CD4-positive, alpha-beta T cell (primary cell): ENCODE data around the gene PKD2L1. TPM values are rescaled to one million over a fixed set of nuclear protein-coding genes. Genes with fewer than 3 reads are reported as not detected.

ENCODE experiments used
- ATAC-seq: fragments of 200-7000 bp; cut with Tn5 transposase; one replicate; pipeline ENCODE4 v1.10.0; 2022; ENCODE audit warnings: mild to moderate bottlenecking; ENCODE audit not compliant: poor library complexity
- CTCF ChIA-PET: fragments of 350-600 bp; sonication (Branson Sonifier 250); formaldehyde crosslinking; loops from one replicate; lab custom pipeline; 2021; ENCODE audit warnings: antibody characterized with exemption, inconsistent platforms; lab: Charles Lee
- POLR2A ChIA-PET: fragments of 350-600 bp; sonication (Branson Sonifier 250); formaldehyde crosslinking; loops from one replicate; lab custom pipeline; 2021; ENCODE audit warnings: antibody characterized with exemption, inconsistent platforms; lab: Charles Lee
- DNase-seq, 14 experiments: peaks; one replicate each; pipeline ENCODE4 v3.0.0-alpha.2; 2013 to 2020; ENCODE audit warnings: mixed read lengths in 2 of 14
- H3K27ac ChIP-seq, 2 donors: one replicate each; pipeline versions ENCODE4 v1.5.1 to v1.7.0; 2013; ENCODE audit warnings: low read length in 2 of 2, low read depth in 1 of 2, mild to moderate bottlenecking in 1 of 2
- H3K27me3 ChIP-seq, 2 experiments: 1 replicate in 1 of 2; 2 replicates in 1 of 2; pipeline versions ENCODE4 v1.6.1 to v1.7.0; 2013; ENCODE audit warnings: low read length in 2 of 2, control low read depth in 1 of 2, mild to moderate bottlenecking in 1 of 2, moderate library complexity in 1 of 2; ENCODE audit not compliant: insufficient read depth in 2 of 2, control insufficient read depth in 1 of 2
- H3K36me3 ChIP-seq: one replicate; pipeline ENCODE4 v1.6.1; 2013; ENCODE audit warnings: low read length, control low read depth; ENCODE audit not compliant: insufficient read depth
- H3K4me1 ChIP-seq: one replicate; pipeline ENCODE4 v1.6.1; 2013; ENCODE audit warnings: low read length, control low read depth; ENCODE audit not compliant: insufficient read depth
- H3K4me3 ChIP-seq: one replicate; pipeline ENCODE4 v1.5.1; 2013; ENCODE audit warnings: mild to moderate bottlenecking, low read length, moderate library complexity
- H3K9me3 ChIP-seq, 2 experiments: 1 replicate in 1 of 2; 2 replicates in 1 of 2; pipeline versions ENCODE4 v1.6.1 to v1.7.0; 2013; ENCODE audit warnings: low read length in 2 of 2, mild to moderate bottlenecking in 2 of 2, control low read depth in 1 of 2, moderate library complexity in 1 of 2; ENCODE audit not compliant: control insufficient read depth in 1 of 2, insufficient read depth in 1 of 2
- H3K27ac Mint-ChIP-seq: one replicate; pipeline ENCODE4 v1.8.0; 2020; ENCODE audit warnings: mixed read lengths
- H3K27me3 Mint-ChIP-seq: one replicate; pipeline ENCODE4 v1.8.0; 2021; ENCODE audit warnings: mixed read lengths
- H3K36me3 Mint-ChIP-seq: one replicate; pipeline ENCODE4 v1.8.0; 2021; ENCODE audit warnings: low read depth, mixed read lengths
- H3K4me1 Mint-ChIP-seq: one replicate; pipeline ENCODE4 v1.8.0; 2021; ENCODE audit warnings: low read depth, mixed read lengths
- H3K4me3 Mint-ChIP-seq: one replicate; pipeline ENCODE4 v1.8.0; 2020; ENCODE audit warnings: mild to moderate bottlenecking, mixed read lengths
- H3K9me3 Mint-ChIP-seq: one replicate; pipeline ENCODE4 v1.8.0; 2020; ENCODE audit warnings: mixed read lengths
- CTCF ChIP-seq: fragments of 200-600 bp; IDR thresholded peaks from one replicate; pipeline ENCODE4 v1.8.0; 2022; ENCODE audit warnings: antibody characterized with exemption, mild to moderate bottlenecking
- intact Hi-C, 2 experiments: fragments of 100-400 bp; cut with DNase I in 1 of 2; cut with micrococcal nuclease in 1 of 2; formaldehyde crosslinking; loops; one replicate each; pipeline versions ENCODE4 v1.15.1 to v1.9.0; 2023 to 2025; cut with DNase I, micrococcal nuclease
- total RNA-seq, 174 experiments: library from RNA in 2 of 174; stranded (reverse) in 2 of 174; gene quantifications; one replicate each; pipeline ENCODE4 v1.2.3 and lab custom pipeline; 2021 to 2026

The PKD2L1 gene
- total RNA-seq, 2 experiments from 2014 or later = not detected

DNA sequence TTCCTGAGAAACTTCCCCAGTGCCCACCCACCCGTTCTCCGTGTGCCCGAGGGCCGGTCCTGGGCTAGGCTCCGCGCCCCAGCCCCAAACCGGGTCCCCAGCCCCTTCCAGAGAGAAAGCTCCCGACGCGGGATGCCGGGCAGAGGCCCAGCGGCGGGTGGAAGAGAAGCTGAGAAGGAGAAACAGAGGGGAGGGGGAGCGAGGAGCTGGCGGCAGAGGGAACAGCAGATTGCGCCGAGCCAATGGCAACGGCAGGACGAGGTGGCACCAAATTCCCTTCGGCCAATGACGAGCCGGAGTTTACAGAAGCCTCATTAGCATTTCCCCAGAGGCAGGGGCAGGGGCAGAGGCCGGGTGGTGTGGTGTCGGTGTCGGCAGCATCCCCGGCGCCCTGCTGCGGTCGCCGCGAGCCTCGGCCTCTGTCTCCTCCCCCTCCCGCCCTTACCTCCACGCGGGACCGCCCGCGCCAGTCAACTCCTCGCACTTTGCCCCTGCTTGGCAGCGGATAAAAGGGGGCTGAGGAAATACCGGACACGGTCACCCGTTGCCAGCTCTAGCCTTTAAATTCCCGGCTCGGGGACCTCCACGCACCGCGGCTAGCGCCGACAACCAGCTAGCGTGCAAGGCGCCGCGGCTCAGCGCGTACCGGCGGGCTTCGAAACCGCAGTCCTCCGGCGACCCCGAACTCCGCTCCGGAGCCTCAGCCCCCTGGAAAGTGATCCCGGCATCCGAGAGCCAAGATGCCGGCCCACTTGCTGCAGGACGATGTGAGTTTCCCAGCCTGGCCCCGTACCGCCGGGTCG lies 16.9 kb upstream of the PKD2L1 start, which contains the start of gene SCD:
SCD (plus strand) TSS at position 469 of the 803 bp plus-strand sequence; CDS start at position 741, 272 bp downstream.
- H3K27ac ChIP-seq = no peak within 1 kb of the TSS
- H3K4me1 ChIP-seq = peaks cover 18% of the 10 kb centered on the region
- no peaks in the 10 kb centered on the region for H3K9me3 ChIP-seq
- intact Hi-C loops = loop anchor here in 1 of 2 experiments (1.0 kb wide), 1 partner anchor 26 kb away; no protein-coding TSS in a partner anchor
- Mint-ChIP-seq H3K9me3 (no peaks in the 10 kb centered on the region), H3K4me3 (peak within 1 kb of the TSS; percentile 86), H3K27me3 (peaks cover 4% of the 10 kb centered on the region), H3K27ac (no peak within 1 kb of the TSS), H3K36me3 (no peaks in the 10 kb centered on the region), H3K4me1 (peaks cover 7% of the 10 kb centered on the region)
- ATAC-seq (peak; percentile 83), DNase-seq (peak; percentile 48 to 91 (median 62))
- H3K4me3 ChIP-seq = peak within 1 kb of the TSS; percentile 64
- CTCF ChIA-PET = interaction anchor here (1.0 to 1.8 kb wide), 7 partner anchors 24 to 172 kb away, joined by 3 to 7 read pairs (median 4); no protein-coding TSS in a partner anchor
- no peaks in the 10 kb centered on the region for H3K36me3 ChIP-seq
- POLR2A ChIA-PET = interaction anchor here (3.4 kb wide), 2 partner anchors 24 to 26 kb away, joined by 14 to 15 read pairs; no protein-coding TSS in a partner anchor
- no peaks in the 10 kb centered on the region for H3K27me3 ChIP-seq
- no peak for TF ChIP-seq CTCF

DNA sequence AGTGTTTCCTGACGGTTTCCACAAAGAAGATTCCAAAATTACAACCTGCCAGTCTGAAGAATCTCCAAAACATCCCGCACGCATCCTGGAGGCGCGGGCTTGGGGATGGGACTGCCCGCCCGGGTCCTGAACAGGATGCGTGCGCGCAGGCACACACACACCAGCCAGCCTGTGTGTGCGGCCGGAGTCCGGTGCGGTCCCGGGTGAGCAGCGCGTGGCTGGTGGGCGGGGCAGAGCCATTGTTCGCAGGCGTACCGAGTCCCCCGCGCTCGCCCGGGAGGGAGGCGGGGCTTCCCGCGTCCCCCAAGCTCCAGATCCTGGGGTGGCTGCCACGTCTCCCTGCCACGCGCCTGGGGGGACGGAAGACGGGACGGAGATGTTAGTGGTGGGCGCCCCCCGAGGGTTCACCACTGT lies 16.3 kb upstream of the PKD2L1 start:
- H3K27me3 Mint-ChIP-seq = peaks cover 4% of the 10 kb centered on the region
- Histone ChIP-seq H3K4me1 (peaks cover 18% of the 10 kb centered on the region), H3K9me3 (no peaks in the 10 kb centered on the region), H3K27ac (no peak overlapping the region), H3K27me3 (no peaks in the 10 kb centered on the region), H3K36me3 (no peaks in the 10 kb centered on the region), H3K4me3 (peak overlapping the region; percentile 64)
- no peaks in the 10 kb centered on the region for H3K9me3 Mint-ChIP-seq
- H3K4me3 Mint-ChIP-seq = peak overlapping the region; percentile 80
- ATAC-seq (peak; percentile 60), DNase-seq (peak in 12 of 14 experiments; percentile 20 to 80 (median 40))
- no peak for TF ChIP-seq CTCF
- POLR2A ChIA-PET = interaction anchor here (3.4 kb wide), 2 partner anchors 24 to 27 kb away, joined by 14 to 15 read pairs; no protein-coding TSS in a partner anchor
- peaks cover 7% of the 10 kb centered on the region for H3K4me1 Mint-ChIP-seq
- no peaks in the 10 kb centered on the region for H3K36me3 Mint-ChIP-seq
- no peak overlapping the region for H3K27ac Mint-ChIP-seq
- intact Hi-C loops = no loop called here
- CTCF ChIA-PET = interaction anchor here (1.0 to 2.4 kb wide), 7 partner anchors 24 to 172 kb away, joined by 3 to 7 read pairs (median 4); no protein-coding TSS in a partner anchor

GRCh38 chr10:100345570-100346330 lies 15.7 kb upstream of the PKD2L1 start:
- no peak overlapping the region for H3K27ac ChIP-seq
- H3K4me1 ChIP-seq = peaks cover 18% of the 10 kb centered on the region
- H3K4me3 ChIP-seq = peak overlapping the region; percentile 64
- H3K27me3 Mint-ChIP-seq = peaks cover 4% of the 10 kb centered on the region
- peaks cover 7% of the 10 kb centered on the region for H3K4me1 Mint-ChIP-seq
- TF ChIP-seq CTCF = no peak
- intact Hi-C loops = no loop called here
- ChIA-PET CTCF (interaction anchor here (1.0 to 2.4 kb wide), 7 partner anchors 25 to 173 kb away, joined by 3 to 7 read pairs (median 4); no protein-coding TSS in a partner anchor), POLR2A (interaction anchor here (3.4 kb wide), 2 partner anchors 25 to 27 kb away, joined by 14 to 15 read pairs; no protein-coding TSS in a partner anchor)
- H3K4me3 Mint-ChIP-seq = peak overlapping the region; percentile 80
- H3K27me3 ChIP-seq = no peaks in the 10 kb centered on the region
- H3K9me3 ChIP-seq = no peaks in the 10 kb centered on the region
- DNase-seq (no peak), ATAC-seq (no peak)
- H3K9me3 Mint-ChIP-seq = no peaks in the 10 kb centered on the region
- no peaks in the 10 kb centered on the region for H3K36me3 ChIP-seq
- H3K36me3 Mint-ChIP-seq = no peaks in the 10 kb centered on the region
- H3K27ac Mint-ChIP-seq = no peak overlapping the region
